ENCODE results near the gene SPOP.

SPOP gene

DNA sequence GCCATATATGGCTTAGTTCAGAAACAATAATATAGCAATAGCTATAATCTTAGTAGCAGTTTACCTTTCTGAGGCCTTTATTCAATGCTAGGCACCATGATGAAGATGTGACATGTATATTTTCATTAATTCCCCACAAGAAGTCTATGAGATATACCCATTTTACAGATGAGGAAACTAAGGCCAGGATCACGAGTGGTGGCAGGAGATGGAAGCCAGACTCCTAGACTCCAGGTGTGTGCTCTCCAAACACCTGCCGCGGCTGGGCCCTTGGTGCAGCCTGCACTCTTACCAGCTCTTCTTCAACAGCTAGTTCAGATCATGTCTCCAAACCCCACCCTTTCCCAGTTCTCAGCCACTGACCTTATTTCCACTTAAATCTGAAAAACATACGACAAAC, 87.0 kb downstream of the SPOP start:
- no peak for DNase-seq (ENCODE audit: extremely low spot score)
- no peak for TF ChIP-seq CTCF (IDR thresholded peaks at IDR 0.05; ENCODE audit: control extremely low read depth, extremely low read depth, low read depth, missing control alignments)
- ChIA-PET POLR2A (no interaction called here), CTCF (interaction anchor here (0.8 to 3.9 kb wide), 8 partner anchors 16 to 157 kb away, joined by 3 to 15 read pairs (median 3); no protein-coding TSS in a partner anchor)

DNA sequence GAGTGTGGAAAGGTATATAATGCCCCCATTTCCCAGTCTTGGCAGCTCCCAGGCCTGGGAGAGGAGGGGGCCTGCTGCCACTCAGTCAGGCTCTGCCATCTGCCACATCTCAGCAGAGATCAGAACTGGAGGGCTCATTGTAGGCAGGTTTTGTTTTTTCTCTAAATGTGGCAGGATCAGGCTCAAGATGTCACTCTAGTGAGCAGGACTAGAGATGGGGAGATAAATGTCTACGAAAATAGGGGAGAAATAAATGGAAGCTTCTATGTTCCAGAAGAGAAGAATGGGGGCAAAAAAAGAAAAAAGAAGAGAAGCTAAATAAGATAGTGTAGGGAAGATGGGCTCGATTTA, 88.3 kb downstream of the SPOP start:
- no peak for TF ChIP-seq CTCF (IDR thresholded peaks at IDR 0.05; ENCODE audit: control extremely low read depth, extremely low read depth, low read depth, missing control alignments)
- ChIA-PET CTCF (interaction anchor here (0.8 to 3.9 kb wide), 6 partner anchors 8 to 115 kb away, joined by 3 to 15 read pairs (median 4); partner anchors contain the start of gene NXPH3), POLR2A (no interaction called here)
- no peak for DNase-seq (ENCODE audit: extremely low spot score)

- TF ChIP-seq CTCF (IDR thresholded peaks at IDR 0.05; ENCODE audit: control extremely low read depth, extremely low read depth, low read depth, missing control alignments), result no peak
- CTCF ChIA-PET, result interaction anchor here (0.9 to 3.9 kb wide), 6 partner anchors 8 to 107 kb away, joined by 3 to 15 read pairs (median 5); partner anchors contain the start of gene NXPH3
- DNase-seq (ENCODE audit: extremely low spot score), result no peak
- POLR2A ChIA-PET, result no interaction called here
Measured at GRCh38 chr17:49588726-49589576, 88.9 kb downstream of the SPOP start.

DNA sequence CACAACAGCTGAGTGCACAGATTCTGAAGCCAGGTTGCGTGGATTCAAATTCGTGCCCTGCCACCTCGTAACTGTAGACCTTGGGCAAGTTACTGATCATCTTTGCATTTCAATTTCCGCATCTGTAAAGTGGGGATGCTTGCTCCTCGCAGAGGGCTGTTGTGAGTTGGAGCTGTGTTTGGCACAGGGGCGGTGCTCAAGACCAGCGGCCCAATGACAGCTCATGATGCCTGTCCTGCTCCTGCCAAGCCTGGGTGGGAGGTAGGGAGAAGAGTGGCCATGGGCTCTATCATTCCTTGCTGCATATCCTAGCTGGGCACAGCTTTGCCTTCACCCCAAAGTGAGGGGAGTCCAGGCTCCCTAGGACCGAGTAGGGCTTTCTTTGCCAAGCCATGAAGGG, 89.6 kb downstream of the SPOP start:
- ChIA-PET POLR2A (no interaction called here), CTCF (interaction anchor here (1.4 to 2.0 kb wide), 4 partner anchors 9 to 108 kb away, joined by 3 to 5 read pairs (median 5); no protein-coding TSS in a partner anchor)
- TF ChIP-seq CTCF (IDR thresholded peaks at IDR 0.05; ENCODE audit: control extremely low read depth, extremely low read depth, low read depth, missing control alignments), result no peak
- no peak for DNase-seq (ENCODE audit: extremely low spot score)

- CTCF ChIA-PET, result interaction anchor here (1.4 to 2.0 kb wide), 5 partner anchors 10 to 109 kb away, joined by 3 to 8 read pairs (median 5); partner anchors contain the start of gene NXPH3
- DNase-seq (ENCODE audit: extremely low spot score), result no peak
- POLR2A ChIA-PET, result interaction anchor here (0.7 kb wide), 1 partner anchor 11 kb away, joined by 3 read pairs; no protein-coding TSS in a partner anchor
- no peak for TF ChIP-seq CTCF (IDR thresholded peaks at IDR 0.05; ENCODE audit: control extremely low read depth, extremely low read depth, low read depth, missing control alignments)
Measured at GRCh38 chr17:49587366-49588073, 90.4 kb downstream of the SPOP start.

- DNase-seq (ENCODE audit: extremely low spot score), result no peak
- CTCF ChIA-PET, result interaction anchor here (0.6 kb wide), 1 partner anchor 13 kb away, joined by 3 read pairs; no protein-coding TSS in a partner anchor
- no peak for TF ChIP-seq CTCF (IDR thresholded peaks at IDR 0.05; ENCODE audit: control extremely low read depth, extremely low read depth, low read depth, missing control alignments)
- POLR2A ChIA-PET, result no interaction called here
Measured at GRCh38 chr17:49585422-49586027, 92.4 kb downstream of the SPOP start.
